Activated CD4-positive, alpha-beta T cell treated with anti-CD3 and anti-CD28 coated beads for 4 hours (primary cell): ENCODE results near the gene TRPV3.

Experiments
- DNase-seq, 2 donors: peaks; one replicate each; pipeline ENCODE4 v3.0.0-alpha.2; 2020

TRPV3 gene

DNA sequence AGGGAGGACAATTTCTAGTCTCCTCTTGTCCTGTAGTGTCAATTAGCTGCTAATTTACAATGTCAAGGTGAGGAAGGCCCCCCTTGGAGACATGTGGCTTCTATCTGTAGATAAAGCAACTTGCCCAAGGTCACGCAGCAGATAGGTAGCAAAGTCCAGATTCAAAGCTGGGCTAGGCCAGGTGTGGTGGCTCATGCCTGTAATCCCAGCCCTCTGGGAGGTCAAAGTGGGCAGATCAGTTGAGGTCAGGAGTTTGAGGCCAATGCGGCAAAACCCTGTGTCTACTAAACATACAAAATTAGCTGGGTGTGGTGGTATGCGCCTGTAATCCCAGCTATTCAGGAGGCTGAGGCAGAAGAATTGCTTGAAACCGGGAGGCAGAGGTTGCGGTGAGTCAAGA is 11.1 kb downstream of the TRPV3 start:
- no peak for DNase-seq

DNA sequence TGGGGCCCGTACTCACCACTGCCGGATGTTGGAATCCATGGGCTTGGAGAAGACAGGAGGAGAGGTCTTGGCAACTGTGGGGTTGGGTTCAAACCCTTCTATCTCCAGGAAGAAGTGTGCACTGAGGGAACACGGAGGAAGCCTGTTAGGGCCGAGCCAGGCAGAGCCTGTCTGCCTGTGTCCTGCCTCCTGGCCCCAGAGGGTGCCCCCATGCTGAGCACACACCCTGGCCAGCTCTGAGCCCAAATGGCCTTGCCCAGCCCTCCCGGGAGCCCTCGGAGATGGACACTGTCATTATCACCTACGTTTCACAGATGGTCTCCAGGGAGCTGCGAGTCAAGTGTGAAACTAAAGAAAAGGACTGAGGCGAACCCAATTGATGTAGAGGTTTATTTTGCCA is 12.5 kb downstream of the TRPV3 start:
- no peak for DNase-seq

DNA sequence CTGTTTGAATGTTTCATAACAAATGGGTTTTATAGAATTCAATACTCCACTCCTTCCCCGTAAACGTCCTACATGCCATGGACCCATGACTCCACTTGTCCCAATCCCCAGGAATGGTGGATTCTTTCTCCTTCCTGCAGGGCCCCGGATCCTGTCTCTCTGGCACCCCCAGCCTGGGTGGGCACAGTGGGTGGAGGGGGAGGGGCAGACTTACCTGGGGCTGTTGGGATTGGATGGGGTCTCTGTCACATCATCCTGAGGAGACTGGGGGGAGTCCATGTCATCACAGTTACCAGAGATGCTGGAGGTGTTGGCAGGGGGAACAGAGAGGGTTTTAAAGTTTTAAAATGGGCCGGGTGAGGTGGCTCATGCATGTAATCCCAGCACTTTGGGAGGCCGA is 13.2 kb downstream of the TRPV3 start:
- no peak for DNase-seq

DNA sequence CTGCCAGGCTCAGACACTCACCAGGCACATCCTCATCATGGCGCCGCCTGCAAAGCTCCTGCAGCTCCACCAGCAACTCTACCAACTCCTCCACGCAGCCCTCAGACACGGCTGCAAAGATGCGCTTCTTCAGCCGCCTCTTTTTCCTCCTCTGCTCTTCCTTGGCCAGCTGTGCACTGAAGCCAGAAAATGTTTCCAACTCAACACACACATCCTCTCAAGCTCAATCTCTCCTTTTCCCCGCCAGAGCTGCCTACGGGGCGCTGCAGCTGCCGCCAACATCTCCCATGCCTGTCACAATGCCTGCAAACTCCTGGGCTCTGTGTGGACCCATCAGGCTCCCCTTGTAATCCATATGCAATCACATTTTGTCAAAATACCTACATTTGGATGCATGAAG is 14.2 kb downstream of the TRPV3 start:
- DNase-seq: no peak

DNA sequence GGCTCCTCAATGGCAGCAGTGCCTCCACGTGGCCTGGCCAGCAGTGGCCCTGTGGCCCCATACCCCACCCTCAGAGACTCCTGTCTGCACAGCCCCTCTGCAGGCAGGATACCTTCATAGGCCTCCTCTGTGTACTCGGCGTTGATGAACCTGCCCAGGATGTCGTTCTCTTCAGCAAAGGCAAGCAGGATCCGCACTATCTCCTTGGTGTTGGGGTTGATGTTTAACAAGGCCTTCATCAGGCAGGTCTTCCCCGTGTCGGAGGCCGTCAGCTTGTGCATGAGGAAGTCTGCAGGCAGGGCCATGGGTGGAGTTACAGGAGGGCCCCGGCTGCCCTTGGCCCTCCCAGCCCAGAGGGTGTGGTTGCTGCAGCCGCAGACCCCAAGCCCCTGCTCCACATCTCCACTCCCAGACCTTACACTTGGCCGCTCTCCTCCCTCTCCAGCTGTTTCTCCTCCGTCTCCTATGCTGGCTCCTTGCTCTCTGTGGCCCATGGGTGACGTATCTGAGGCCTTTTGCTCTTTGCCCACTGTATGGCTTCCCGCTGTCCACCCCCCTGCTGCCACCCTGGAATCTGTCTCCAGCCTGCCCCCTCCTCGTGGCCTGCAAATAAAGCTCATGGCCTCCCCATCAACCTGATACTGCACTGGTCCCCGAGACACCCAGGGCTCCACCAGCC is 15.1 kb downstream of the TRPV3 start:
- DNase-seq: no peak

DNA sequence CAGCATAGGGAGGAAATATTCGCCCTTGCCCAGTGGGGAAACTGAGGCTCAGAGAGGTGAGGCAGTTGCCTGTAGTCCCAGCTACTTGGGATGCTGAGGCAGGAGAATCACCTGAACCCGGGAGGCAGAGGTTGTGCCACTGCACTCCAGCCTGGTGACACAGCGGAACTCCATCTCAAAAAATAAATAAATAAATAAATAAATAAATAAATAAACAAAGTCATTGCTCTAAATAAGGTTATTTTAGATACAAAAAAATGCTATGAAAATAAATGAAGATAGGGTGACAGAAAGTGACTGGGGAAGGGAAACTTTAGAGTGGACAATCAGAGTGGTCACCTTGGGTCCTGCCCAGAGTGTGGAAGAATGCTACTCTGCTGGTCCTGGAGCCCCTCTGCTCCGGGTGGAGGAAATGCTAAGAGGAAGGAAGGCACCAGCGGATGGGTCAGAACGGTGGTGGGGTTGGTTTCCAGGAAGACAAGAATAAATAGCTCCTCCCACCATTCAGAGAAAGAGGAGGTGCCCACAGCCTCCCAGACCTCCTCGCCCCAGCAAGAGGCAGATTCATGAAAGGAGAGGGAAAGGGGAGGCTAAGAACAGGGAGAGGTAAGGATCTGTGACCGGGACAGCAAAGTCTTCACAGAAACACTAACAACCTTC is 17.6 kb downstream of the TRPV3 start:
- no peak for DNase-seq

DNA sequence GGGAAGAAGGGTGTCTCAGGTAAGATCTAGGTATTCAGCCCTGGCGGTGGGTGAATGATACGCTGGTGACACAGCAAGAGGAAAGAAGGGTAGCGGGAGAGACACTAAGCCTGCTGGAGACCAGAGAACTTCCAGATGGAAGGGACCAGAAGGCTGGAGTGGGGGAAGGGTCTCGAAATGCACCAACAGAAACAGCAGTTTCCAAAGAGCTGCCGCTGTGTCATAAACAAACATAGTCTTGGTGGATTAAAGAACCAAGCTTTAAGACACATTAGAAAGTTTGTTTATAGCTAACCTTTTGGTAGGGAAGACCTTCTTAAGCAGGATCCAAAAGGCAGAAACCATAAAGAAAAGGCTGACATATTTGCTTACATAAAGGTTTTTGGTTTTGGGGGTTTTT is 20.9 kb downstream of the TRPV3 start:
- DNase-seq: no peak

DNA sequence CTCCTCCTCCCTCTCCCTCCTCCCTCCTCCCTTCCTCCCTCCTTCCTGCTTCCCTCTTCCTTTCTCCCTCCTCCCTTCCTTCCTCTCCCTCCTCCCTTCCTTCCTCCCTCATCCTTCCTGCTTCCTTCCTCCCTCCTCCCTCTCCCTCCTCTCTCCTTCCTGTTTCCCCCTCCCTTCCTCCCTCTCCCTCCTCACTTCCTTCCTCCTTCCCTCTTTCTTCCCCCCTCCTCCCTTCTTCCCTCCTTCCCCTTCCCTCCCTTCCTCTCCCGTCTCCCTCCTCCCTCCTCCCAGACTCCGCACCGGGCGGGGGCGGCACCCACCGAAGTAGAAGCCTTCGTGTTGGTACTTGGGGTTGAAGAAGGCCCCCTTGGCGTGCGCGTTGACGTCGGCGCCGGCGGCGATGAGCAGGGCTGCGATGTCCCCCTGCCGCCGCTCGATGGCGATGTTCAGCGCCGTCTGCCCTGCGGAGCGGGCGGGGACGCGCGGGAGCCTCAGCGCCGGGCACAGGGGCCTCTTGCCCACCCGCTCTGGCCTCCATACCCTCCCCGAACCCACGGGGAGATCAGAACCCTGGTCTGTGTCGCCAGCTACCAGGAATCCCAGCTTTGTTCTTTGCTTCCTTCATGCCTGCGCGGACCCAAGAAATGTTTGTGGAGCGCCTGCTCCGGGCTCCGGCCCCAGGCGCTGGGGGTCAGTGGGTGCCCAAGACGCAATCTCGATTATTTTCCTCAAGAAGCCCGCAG is 22.2 kb downstream of the TRPV3 start:
- DNase-seq: peak in 1 of 2 donors; percentile 21

DNA sequence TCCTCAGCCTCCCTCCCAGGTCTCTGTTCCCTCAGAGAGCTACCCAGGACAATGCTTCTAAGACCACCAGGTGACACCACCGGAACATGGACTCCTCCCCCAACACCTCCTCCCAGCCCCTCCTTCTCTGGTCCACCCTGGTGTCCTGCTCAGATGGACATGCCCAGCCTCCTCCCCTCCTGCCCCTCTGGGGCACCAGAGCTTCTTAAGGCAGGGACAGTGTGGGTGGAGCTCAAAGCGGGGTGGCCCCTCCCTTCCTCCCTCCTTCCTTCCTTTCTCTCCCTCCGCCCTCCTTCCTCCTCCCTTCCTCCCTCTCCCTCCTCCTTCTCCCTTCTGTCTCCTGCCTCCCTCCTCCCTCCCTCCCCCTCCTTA is 22.7 kb downstream of the TRPV3 start:
- DNase-seq: no peak

DNA sequence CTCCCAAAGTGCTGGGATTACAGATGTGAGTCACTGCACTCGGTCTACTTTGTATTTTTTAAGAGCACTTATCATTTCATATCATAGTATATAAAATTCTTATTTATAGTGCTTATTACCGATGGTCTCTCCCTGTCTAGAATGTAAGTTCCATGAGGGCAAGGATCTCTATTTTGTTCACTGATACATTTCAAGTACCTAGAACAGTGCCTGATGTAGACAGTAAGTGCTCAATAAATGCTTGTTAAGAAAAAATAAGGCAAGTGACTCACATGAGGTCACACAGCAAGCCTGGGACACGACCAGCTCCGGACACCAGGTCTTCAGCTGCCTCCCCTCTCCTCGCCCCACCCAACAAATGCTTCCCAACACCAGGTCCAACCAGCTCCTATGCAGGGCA is 23.9 kb downstream of the TRPV3 start:
- no peak for DNase-seq

DNA sequence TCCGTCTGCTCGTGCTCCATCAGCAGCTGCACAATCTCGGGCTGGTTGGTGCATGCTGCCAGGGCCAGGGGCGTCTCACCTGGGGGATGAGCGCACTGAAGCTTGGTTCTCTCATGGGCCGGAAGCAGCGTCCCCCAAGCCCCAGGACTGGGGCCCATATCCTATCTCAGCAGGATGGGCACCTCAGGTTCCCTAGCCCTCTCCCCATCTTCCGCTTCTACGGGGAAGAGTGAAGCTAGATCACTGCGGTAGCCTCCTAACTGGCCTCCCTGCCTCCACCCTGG is 24.8 kb downstream of the TRPV3 start:
- no peak for DNase-seq

DNA sequence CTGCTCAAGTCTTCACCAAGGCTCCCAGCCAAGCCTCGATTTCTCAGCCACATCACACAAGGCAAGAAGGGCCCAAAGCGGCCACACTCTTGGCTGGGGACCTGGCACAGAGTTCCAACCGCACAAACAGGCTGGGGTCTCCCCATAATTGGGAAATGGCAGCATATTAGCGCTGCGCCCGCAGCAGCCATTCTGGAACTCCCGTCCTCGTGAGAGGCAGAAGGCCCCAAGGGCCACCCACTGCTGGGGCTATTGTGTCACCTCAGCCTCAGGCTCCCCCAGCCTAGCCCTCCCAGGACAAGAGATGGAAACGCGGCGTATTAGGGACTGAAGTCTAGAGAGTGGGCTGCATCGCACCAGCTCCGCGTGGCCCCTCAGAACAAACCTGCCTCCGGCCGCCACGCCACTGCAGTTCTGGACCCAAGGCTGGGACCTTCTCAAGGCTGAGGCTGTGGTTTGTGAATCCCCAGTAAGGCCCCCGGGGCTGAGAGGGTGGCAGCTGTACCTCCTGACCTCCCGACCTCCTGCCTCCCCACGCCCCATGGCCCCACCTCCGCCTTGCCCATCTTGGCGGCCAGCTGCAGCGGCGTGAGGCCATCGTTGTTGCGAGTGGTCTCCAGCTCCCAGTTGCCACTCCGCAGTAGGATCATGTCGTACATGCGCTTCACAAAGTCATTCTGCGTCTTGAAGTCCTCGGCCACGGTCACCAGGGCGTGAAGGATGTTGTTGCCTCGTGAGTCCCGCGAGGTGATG is 25.3 kb downstream of the TRPV3 start:
- no peak for DNase-seq

DNA sequence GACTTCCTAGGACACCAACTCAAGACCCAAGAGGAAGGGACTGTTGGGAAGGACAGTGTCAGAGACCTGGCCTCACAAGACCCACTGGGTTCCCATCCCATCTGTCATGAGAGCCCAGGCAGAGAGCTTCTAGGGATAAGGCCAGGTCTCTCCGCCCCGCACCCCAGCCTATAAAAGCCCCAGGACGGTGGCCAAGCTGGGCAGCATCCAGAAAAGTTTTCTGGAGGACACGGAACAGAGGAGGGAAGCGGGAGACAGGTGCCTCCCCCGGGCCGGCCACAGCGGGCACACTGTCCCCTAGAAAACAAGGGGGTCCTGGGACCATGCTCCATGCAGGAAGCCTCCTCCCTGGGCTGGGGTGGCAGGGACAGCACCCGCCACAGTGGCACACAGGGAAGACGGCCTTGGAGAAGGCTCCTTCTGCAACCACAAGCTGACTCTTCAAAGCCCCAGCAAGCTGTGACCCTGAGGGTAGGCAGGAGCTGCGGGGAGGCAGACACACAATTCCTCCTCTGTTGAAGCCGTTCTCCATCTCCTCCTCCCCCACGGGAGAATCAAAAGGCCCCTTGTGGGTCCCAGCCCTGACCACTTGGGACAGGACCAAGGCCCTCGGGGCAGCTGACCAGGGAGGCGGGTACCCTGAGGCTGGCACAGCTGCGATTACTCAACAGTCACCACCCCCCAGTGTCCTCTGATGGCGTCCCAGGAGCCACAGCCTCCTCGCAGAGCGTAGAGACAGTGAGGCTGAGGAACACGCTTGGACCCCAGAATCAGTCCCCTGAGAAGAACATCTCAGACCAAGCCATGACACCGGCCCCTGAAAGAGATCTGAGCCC is 26.1 kb downstream of the TRPV3 start:
- DNase-seq: no peak

DNA sequence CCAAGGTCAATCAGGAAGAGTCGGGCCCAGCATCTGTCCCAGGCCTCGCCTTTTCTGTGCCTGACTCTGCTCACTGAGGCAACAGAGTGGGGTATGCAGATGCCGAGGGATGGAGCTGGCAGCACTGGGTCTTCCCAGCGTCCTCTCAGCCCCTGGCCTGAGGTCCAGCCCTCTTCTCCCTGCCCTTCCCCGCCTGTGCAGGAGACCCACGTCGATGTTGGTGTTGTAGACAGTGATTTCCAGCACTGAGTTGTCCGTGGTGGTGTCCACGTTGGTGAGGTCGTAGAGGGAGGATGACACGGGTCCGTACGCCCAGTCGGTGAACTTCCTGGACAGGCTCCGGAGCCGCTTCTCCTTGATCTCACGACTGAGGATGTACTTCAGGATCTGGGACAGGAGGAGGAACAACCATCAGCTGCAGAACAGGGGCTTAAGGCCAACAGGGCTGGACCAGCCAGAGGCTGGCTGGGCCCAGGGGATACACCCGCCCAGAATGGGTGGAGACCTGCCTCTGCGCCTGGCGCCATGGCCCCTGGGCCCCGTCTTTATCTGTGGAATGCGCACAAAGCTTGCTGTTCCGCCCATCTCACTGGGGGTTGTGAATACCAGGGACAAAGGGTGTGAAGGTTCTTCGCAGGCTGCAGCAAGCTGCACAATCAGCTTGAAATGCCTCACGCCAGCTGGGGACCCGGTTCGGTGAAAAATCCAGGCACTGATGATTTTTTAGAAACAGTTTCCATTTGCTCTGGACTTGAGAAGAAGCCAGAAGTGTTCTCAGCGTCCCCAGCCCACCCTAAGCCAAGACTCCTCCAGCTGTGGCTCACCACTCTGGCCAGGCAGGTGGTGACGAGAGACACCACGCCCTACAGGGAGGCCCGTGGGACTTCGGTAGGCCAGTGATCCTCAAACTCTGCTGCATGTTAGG is 27.5 kb downstream of the TRPV3 start:
- no peak for DNase-seq

DNA sequence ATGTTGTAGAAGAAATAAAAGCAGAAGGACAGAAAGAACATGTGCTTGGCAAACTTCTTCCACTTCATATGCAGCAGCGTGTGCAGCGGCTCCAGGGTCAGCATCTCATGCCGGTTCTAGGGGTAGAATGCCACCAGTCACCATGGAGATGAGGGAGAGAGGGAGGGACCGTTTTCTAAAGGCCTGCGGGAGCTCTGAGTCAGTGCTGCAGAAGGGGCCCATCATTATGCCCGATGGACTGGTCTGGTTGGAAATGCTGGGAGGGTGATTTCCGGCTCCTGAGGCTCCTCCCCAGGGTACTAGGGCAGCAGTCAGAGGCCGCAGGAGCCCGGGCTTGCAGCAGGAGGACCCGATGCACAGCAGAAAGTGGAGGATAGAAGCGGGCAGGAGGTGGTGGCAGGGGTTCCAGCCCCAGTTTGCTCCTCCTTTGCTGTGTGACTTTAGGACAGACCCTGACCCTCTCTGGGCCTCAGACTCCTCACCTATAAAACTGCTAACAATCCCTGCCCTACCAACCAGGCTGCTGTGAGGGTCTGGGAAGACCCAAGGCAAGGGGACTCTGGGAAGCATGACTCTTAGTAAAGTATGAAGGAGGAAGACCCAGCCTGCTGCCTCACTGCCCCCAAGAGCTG is 28.6 kb downstream of the TRPV3 start:
- DNase-seq: no peak

DNA sequence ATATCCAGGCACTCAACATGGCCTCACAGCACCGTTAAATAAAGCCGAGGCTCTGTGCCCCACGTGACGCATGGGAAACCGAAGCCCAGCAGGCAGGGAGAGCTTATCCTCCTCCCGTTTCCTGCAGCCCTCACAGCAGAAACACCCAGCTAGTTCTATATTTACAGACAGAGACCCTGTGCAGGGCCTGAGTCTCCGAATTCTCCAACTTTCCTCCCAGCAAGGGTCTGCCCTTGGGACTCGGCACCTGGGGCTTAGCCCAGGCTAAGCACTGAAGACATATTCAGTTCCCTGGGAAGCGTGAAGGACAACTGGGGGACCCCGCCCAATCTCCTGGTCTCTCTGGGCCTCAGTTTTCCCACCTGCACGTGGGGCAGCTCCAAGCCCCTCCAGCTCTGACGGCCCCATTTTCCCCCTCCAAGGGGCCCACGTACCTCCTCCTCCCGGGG is 29.2 kb downstream of the TRPV3 start:
- no peak for DNase-seq

DNA sequence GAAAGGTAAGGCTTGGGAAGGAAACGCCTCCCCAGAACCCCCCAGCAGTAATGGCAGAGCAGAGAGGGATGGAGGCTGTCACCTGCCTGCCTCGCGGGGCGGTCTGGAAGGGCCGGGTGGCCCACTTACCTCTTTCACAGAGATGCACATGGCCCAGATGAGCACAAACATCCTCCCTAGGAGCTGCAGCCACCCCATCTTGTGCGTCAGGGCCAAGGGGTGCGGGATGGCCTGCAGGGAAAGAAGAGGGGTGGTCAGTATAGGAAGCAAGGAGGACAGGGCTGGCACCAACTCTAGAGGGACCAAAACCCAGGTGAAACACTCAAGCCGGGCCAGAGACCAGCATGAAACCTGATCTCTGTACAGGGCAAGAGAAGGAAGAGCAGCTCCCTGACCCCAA is 29.7 kb downstream of the TRPV3 start:
- no peak for DNase-seq

DNA sequence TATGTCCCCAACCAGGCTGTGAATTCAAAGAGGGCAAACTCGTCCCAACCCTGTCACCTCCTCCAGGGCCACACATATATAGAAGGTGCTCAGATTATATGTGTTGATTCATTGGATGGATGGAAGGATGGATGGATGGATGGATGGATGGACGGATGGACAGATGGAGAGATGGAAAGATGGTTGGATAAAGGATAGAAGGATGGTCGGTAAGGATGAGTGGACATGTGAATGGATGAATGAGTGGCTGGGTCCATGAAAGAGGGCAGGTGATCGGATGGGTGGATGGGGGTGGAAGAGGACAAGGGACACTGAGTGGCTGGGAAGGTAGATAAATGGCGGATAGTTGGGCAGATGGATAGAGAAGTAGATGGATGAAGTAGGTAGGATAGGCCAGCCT is 30.1 kb downstream of the TRPV3 start:
- no peak for DNase-seq

DNA sequence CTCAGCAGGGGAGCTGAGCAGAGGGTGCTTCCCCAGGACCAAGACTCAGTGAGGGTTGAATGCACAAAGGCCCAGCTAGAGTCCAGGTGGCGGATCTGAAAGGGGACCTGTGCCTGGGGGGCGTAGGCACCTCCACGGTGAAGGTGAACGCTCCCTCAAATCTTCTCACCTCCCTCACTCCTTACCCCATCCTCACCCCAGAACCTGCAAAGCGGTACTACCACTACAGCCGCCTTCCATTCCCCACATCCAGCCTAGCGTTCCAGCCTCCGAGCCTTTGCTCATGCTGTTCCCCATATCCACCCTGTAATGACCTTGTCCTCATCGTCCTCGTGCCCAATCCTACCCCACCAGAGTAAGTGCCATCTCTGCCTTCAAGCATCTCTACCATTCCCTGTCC is 30.6 kb downstream of the TRPV3 start:
- DNase-seq: no peak

DNA sequence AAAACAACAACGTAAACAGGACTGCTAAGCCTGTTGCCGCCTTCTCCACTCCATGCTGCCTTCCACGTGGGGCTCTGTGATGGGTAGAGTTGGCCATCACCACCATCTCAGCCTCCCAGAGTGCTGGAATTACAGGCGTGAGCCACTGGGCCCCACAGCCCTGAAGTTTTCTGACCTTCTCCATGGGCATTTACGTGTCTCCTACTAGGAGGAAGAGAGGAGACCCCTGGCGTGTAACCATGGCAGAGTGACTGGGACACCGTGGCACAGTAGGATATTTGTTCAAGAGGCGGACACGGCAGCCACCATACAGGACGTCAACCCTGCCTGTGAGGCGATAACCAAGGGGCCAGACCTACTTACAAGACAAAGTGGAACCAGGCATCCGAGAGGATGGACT is 31.1 kb downstream of the TRPV3 start:
- DNase-seq: no peak

DNA sequence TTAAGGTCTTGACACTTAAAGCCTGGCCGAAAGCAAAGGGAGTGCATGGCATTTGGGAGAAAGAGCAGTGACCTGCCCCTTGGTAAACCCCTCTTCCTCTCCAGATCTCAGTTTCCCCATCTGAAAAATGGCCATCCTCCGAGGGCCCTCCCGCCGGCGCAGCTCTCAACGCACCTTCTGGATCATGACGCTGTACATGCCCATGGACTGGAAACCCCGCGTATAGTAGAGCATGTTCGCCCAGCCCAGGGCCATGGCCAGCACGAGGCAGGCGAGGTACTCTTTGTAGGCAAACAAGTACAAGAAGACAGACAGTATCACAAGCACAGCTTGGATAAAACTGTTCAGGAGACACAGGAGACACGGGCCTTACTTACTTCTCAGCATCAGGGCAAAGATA is 33.6 kb downstream of the TRPV3 start:
- no peak for DNase-seq
